GM23338 (cell line): ENCODE measurements around the gene FAM222A. TPM values are rescaled to one million over a fixed set of nuclear protein-coding genes. Genes with fewer than 3 reads are reported as not detected.

ENCODE experiments used
- ATAC-seq: fragments of 200-7000 bp; cut with Tn5 transposase; 3 replicates; pipeline ENCODE4 v1.9.1; 2020
- DNase-seq: peaks from one replicate; pipeline ENCODE4 v3.0.0-alpha.2; 2015; ENCODE audit warnings: low spot score
- H2AFZ ChIP-seq: fragments of 200-600 bp; sonication (generic); 2 replicates; pipeline ENCODE4 v1.8.0; 2016; ENCODE audit warnings: antibody characterized with exemption, mild to moderate bottlenecking, moderate library complexity
- H3F3A ChIP-seq: fragments of 200-600 bp; sonication (generic); replicated peaks from 2 replicates; pipeline ENCODE4 v1.8.0; 2017; ENCODE audit warnings: antibody characterized with exemption, mixed run types, low read depth
- H3K27ac ChIP-seq: fragments of 200-600 bp; sonication (generic); 2 replicates; pipeline ENCODE4 v1.6.1; 2016; ENCODE audit warnings: low read depth
- H3K27me3 ChIP-seq: fragments of 200-600 bp; sonication (generic); 2 replicates; pipeline ENCODE4 v1.8.0; 2016; ENCODE audit warnings: mild to moderate bottlenecking, mixed run types, moderate library complexity; ENCODE audit not compliant: insufficient read depth
- H3K36me3 ChIP-seq: fragments of 200-600 bp; sonication (generic); 2 replicates; pipeline ENCODE4 v1.8.0; 2016; ENCODE audit warnings: mild to moderate bottlenecking; ENCODE audit not compliant: insufficient read depth
- H3K4me1 ChIP-seq: fragments of 200-600 bp; sonication (generic); 2 replicates; pipeline ENCODE4 v1.8.0; 2016; ENCODE audit warnings: mild to moderate bottlenecking, moderate library complexity; ENCODE audit not compliant: insufficient read depth
- H3K4me2 ChIP-seq: fragments of 200-600 bp; sonication (generic); 2 replicates; pipeline ENCODE4 v1.7.1; 2017; ENCODE audit warnings: mixed run types
- H3K4me3 ChIP-seq: fragments of 200-600 bp; sonication (generic); 2 replicates; pipeline ENCODE4 v1.6.1; 2016; ENCODE audit warnings: mixed run types
- H3K79me2 ChIP-seq: fragments of 200-600 bp; sonication (generic); replicated peaks from 2 replicates; pipeline ENCODE4 v1.8.0; 2017; ENCODE audit warnings: mild to moderate bottlenecking; ENCODE audit not compliant: insufficient read depth
- H3K9me2 ChIP-seq: fragments of 200-600 bp; sonication (generic); 2 replicates; pipeline ENCODE4 v1.8.0; 2017; ENCODE audit not compliant: insufficient read depth
- H4K20me1 ChIP-seq: fragments of 200-600 bp; sonication (generic); replicated peaks from 2 replicates; pipeline ENCODE4 v1.8.0; 2017; ENCODE audit warnings: mild to moderate bottlenecking; ENCODE audit not compliant: insufficient read depth
- H3K27ac Mint-ChIP-seq: 2 replicates; pipeline ENCODE4 v1.8.0; 2020; ENCODE audit warnings: inconsistent platforms, mild to moderate bottlenecking, moderate library complexity, mixed read lengths
- H3K27me3 Mint-ChIP-seq: 3 replicates; pipeline ENCODE4 v1.8.0; 2022; ENCODE audit warnings: low read depth, mild to moderate bottlenecking, moderate library complexity, mixed read lengths, inconsistent platforms; ENCODE audit not compliant: insufficient read depth, poor library complexity
- H3K36me3 Mint-ChIP-seq: 3 replicates; pipeline ENCODE4 v1.8.0; 2021; ENCODE audit warnings: low read depth, mild to moderate bottlenecking, inconsistent platforms, moderate library complexity, mixed read lengths
- H3K4me1 Mint-ChIP-seq: 3 replicates; pipeline ENCODE4 v1.8.0; 2020; ENCODE audit warnings: mild to moderate bottlenecking, inconsistent platforms, mixed read lengths
- H3K4me3 Mint-ChIP-seq: 3 replicates; pipeline ENCODE4 v1.8.0; 2021; ENCODE audit warnings: moderate library complexity, mild to moderate bottlenecking, inconsistent platforms, mixed read lengths
- H3K9me3 Mint-ChIP-seq: 3 replicates; pipeline ENCODE4 v1.8.0; 2020; ENCODE audit warnings: moderate library complexity, mild to moderate bottlenecking, inconsistent platforms, mixed read lengths
- CREB1 ChIP-seq: fragments of 250-450 bp; sonication (Bioruptor Pico); IDR thresholded peaks from 2 replicates; pipeline ENCODE4 v1.5.0; 2020; ENCODE audit warnings: low read depth, mild to moderate bottlenecking, moderate library complexity
- ETS1 ChIP-seq: IDR thresholded peaks from 2 replicates; pipeline ENCODE4 v1.6.1; 2016; ENCODE audit warnings: antibody characterized with exemption
- EZH2phosphoT487 ChIP-seq: fragments of 200-600 bp; sonication (generic); IDR thresholded peaks from one replicate; pipeline ENCODE4 v1.8.1; 2018; ENCODE audit warnings: antibody characterized with exemption; ENCODE audit not compliant: unreplicated experiment
- NANOG ChIP-seq: IDR thresholded peaks from 2 replicates; pipeline ENCODE4 v1.6.1; 2016; ENCODE audit warnings: antibody characterized with exemption, borderline replicate concordance
- POLR2AphosphoS5 ChIP-seq: IDR thresholded peaks from 2 replicates; pipeline ENCODE4 v1.6.1; 2016; ENCODE audit warnings: antibody characterized with exemption, low read depth
- REST ChIP-seq: IDR thresholded peaks from one replicate; pipeline ENCODE4 v1.6.1; 2018; ENCODE audit warnings: antibody characterized with exemption; ENCODE audit not compliant: unreplicated experiment
- STAT1 ChIP-seq: IDR thresholded peaks from one replicate; pipeline ENCODE4 v1.6.1; 2016; ENCODE audit warnings: antibody characterized with exemption; ENCODE audit not compliant: unreplicated experiment
- ZNF114 ChIP-seq: fragments of 250-450 bp; sonication (Bioruptor Pico); IDR thresholded peaks from 2 replicates; pipeline ENCODE4 v1.5.0; 2020; ENCODE audit warnings: mild to moderate bottlenecking, moderate library complexity
- ZNF331 ChIP-seq: fragments of 250-450 bp; sonication (Bioruptor Pico); IDR thresholded peaks from 2 replicates; pipeline ENCODE4 v1.5.0; 2020; ENCODE audit warnings: low read depth, mild to moderate bottlenecking, moderate library complexity
- polyA plus RNA-seq: library from polyadenylated mRNA; unstranded; fragments of >200 nt; fragmentation: Nextera tagmentation; extraction: Ambion mirVana; gene quantifications from 2 replicates; pipeline ENCODE4 v1.2.1, GENCODE V29; 2016
- total RNA-seq: library from RNA; depleted of rRNA; stranded (reverse); fragments of >200 nt; shearing (Covaris generic); gene quantifications from 2 replicates; pipeline ENCODE4 v1.2.3, GENCODE V29; 2014

Gene FAM222A
- total and polyA plus RNA-seq, 2 experiments from 2014 or later: 0.78 to 2.1 TPM

- no peak for TF ChIP-seq REST
Observed at GRCh38 chr12:109679501-109680263, 33.9 kb upstream of the FAM222A start (continued).

GRCh38 chr12:109680264-109681005 is 33.2 kb upstream of the FAM222A start:
- TF ChIP-seq EZH2phosphoT487: no peak
- H3K27me3 ChIP-seq: no peaks in the 10 kb centered on the region
- no peaks in the 10 kb centered on the region for H3K9me2 ChIP-seq
- Mint-ChIP-seq H3K36me3 (no peaks in the 10 kb centered on the region), H3K27ac (no peak overlapping the region), H3K4me3 (no peak overlapping the region), H3K4me1 (peaks cover 10% of the 10 kb centered on the region; the same call in 2 of the 3 replicates), H3K9me3 (no peaks in the 10 kb centered on the region), H3K27me3 (peaks cover 7% of the 10 kb centered on the region)
- H3K36me3 ChIP-seq: no peaks in the 10 kb centered on the region
- H3K4me1 ChIP-seq: 0 out of 2 replicates have a peak, but pooled peaks cover 5% of the 10 kb centered on the region
- no peaks in the 10 kb centered on the region for H3K79me2 ChIP-seq
- no peak for ATAC-seq
- H3K4me3 ChIP-seq: no peak overlapping the region
- H3K27ac ChIP-seq: no peak overlapping the region
- H3K4me2 ChIP-seq: no peak overlapping the region
- no peaks in the 10 kb centered on the region for H3F3A ChIP-seq
- no peak overlapping the region for H2AFZ ChIP-seq
- H4K20me1 ChIP-seq: no peaks in the 10 kb centered on the region; the same call in 1 of the 2 replicates
- DNase-seq: no peak

- Histone ChIP-seq H3K27me3 (no peaks in the 10 kb centered on the region), H3F3A (no peaks in the 10 kb centered on the region), H3K4me3 (no peak overlapping the region), H3K27ac (no peak overlapping the region), H3K79me2 (no peaks in the 10 kb centered on the region), H2AFZ (no peak overlapping the region), H4K20me1 (no peaks in the 10 kb centered on the region; the same call in 1 of the 2 replicates), H3K4me2 (no peak overlapping the region), H3K4me1 (0 out of 2 replicates have a peak, but pooled peaks cover 5% of the 10 kb centered on the region), H3K9me2 (no peaks in the 10 kb centered on the region), H3K36me3 (no peaks in the 10 kb centered on the region)
- H3K36me3 Mint-ChIP-seq: no peaks in the 10 kb centered on the region
- H3K4me3 Mint-ChIP-seq: no peak overlapping the region
- no peaks in the 10 kb centered on the region for H3K9me3 Mint-ChIP-seq
- no peak for DNase-seq
- H3K27me3 Mint-ChIP-seq: peaks cover 7% of the 10 kb centered on the region
- H3K27ac Mint-ChIP-seq: no peak overlapping the region
- ATAC-seq: no peak
- H3K4me1 Mint-ChIP-seq: peaks cover 7% of the 10 kb centered on the region; the same call in 2 of the 3 replicates
- TF ChIP-seq REST (no peak), POLR2AphosphoS5 (no peak), NANOG (no peak), ETS1 (no peak), ZNF331 (CRISPR knock-in tag) (no peak), ZNF114 (CRISPR knock-in tag) (no peak), CREB1 (CRISPR knock-in tag) (no peak), EZH2phosphoT487 (no peak), STAT1 (no peak)
Observed at GRCh38 chr12:109681986-109682707, 31.5 kb upstream of the FAM222A start.
